K562 (cell line): ENCODE measurements around the gene HOXB3. TPM values are rescaled to one million over a fixed set of nuclear protein-coding genes. Genes with fewer than 3 reads are reported as not detected.
A peak's percentile ranks its signal among the peaks of the same experiment; 100 is the strongest.

Source experiments
- BCLAF1 ChIP-seq, 2 experiments: fragments of 450-650 bp in 1 of 2; IDR thresholded peaks; 2 replicates each; pipeline ENCODE4 v1.6.1; 2011 to 2017; ENCODE audit warnings: low read depth in 2 of 2, antibody characterized with exemption in 1 of 2, borderline replicate concordance in 1 of 2, low read length in 1 of 2, mild to moderate bottlenecking in 1 of 2, mixed read lengths in 1 of 2; ENCODE audit not compliant: control insufficient read depth in 1 of 2
- CC2D1A ChIP-seq: fragments of 450-650 bp; IDR thresholded peaks from 2 replicates; pipeline ENCODE4 v1.6.1; 2017; ENCODE audit warnings: mild to moderate bottlenecking
- DIDO1 ChIP-seq: fragments of 450-650 bp; IDR thresholded peaks from 2 replicates; pipeline ENCODE4 v1.6.1; 2016; ENCODE audit warnings: low read depth, missing biosample characterization, missing genetic modification characterization
- DNMT1 ChIP-seq: fragments of 450-650 bp; IDR thresholded peaks from 2 replicates; pipeline ENCODE4 v1.6.1; 2016; ENCODE audit warnings: antibody characterized with exemption, mild to moderate bottlenecking
- EP300 ChIP-seq: IDR thresholded peaks from 2 replicates; pipeline ENCODE4 v1.6.1; 2012; ENCODE audit warnings: low read length, improper control_type of control experiment
- EP400 ChIP-seq: fragments of 450-650 bp; IDR thresholded peaks from 2 replicates; pipeline ENCODE4 v1.6.1; 2017; ENCODE audit warnings: antibody characterized with exemption, mild to moderate bottlenecking, moderate library complexity
- HCFC1 ChIP-seq: IDR thresholded peaks from 2 replicates; pipeline ENCODE4 v1.6.1; 2012; ENCODE audit warnings: low read depth, low read length, improper control_type of control experiment
- HDAC2 ChIP-seq: fragments of 450-650 bp; IDR thresholded peaks from 2 replicates; pipeline ENCODE4 v1.6.1; 2016; ENCODE audit warnings: mild to moderate bottlenecking
- KLF1 ChIP-seq: fragments of 450-650 bp; IDR thresholded peaks from 2 replicates; pipeline ENCODE4 v1.6.1; 2016; ENCODE audit warnings: missing genetic modification characterization, missing compliant biosample characterization
- MEF2A ChIP-seq: IDR thresholded peaks from 2 replicates; pipeline ENCODE4 v1.6.1; 2011; ENCODE audit warnings: low read depth, mild to moderate bottlenecking, low read length, moderate library complexity; ENCODE audit not compliant: control insufficient read depth
- MYC ChIP-seq, 2 experiments: fragments of 250-450 bp in 1 of 2; sonication (Bioruptor Pico) in 1 of 2; IDR thresholded peaks; 2 replicates each; pipeline versions ENCODE4 v1.5.1 to v1.6.1; 2012 to 2021; ENCODE audit warnings: low read depth in 2 of 2, borderline replicate concordance in 1 of 2, improper control_type of control experiment in 1 of 2, low read length in 1 of 2, mild to moderate bottlenecking in 1 of 2, moderate library complexity in 1 of 2
- NELFE ChIP-seq: IDR thresholded peaks from 2 replicates; pipeline ENCODE4 v1.6.1; 2011; ENCODE audit warnings: mild to moderate bottlenecking; ENCODE audit not compliant: insufficient read depth, insufficient read length
- NR2F6 ChIP-seq: fragments of 450-650 bp; formaldehyde crosslinking; IDR thresholded peaks from 2 replicates; pipeline ENCODE4 v1.4.0; 2020; ENCODE audit warnings: mild to moderate bottlenecking
- SMC3 ChIP-seq: conservative IDR thresholded peaks from 2 replicates; pipeline ENCODE4 v1.6.1; 2011; ENCODE audit warnings: low read depth, low read length, improper control_type of control experiment; ENCODE audit not compliant: insufficient read depth
- SNAPC5 ChIP-seq: fragments of 250-450 bp; sonication (Bioruptor Pico); IDR thresholded peaks from 2 replicates; pipeline ENCODE4 v1.8.0; 2021; ENCODE audit warnings: moderate library complexity, mild to moderate bottlenecking, inconsistent platforms
- TAF1 ChIP-seq: IDR thresholded peaks from 2 replicates; pipeline ENCODE4 v1.6.1; 2011; ENCODE audit warnings: mild to moderate bottlenecking, low read length, moderate library complexity; ENCODE audit not compliant: insufficient read depth, control insufficient read depth, severe bottlenecking; ENCODE audit errors: extremely low read depth
- ZNF3 ChIP-seq: fragments of 250-450 bp; sonication (Bioruptor Pico); IDR thresholded peaks from 2 replicates; pipeline ENCODE4 v1.5.0; 2021; ENCODE audit warnings: mild to moderate bottlenecking, moderate library complexity
- ZNF347 ChIP-seq: fragments of 450-650 bp; formaldehyde crosslinking; IDR thresholded peaks from 2 replicates; pipeline ENCODE4 v1.4.0; 2020; ENCODE audit warnings: low read depth, mild to moderate bottlenecking, moderate library complexity
- ZNF431 ChIP-seq: sonication (generic); formaldehyde crosslinking; IDR thresholded peaks from 2 replicates; pipeline ENCODE4 v1.8.0; 2022; ENCODE audit warnings: mild to moderate bottlenecking, missing genetic modification reagents
- ZNF518B ChIP-seq: fragments of 250-450 bp; sonication (Bioruptor Pico); IDR thresholded peaks from 2 replicates; pipeline ENCODE4 v1.5.0; 2021; ENCODE audit warnings: mild to moderate bottlenecking, moderate library complexity
- ZNF586 ChIP-seq: fragments of 450-650 bp; formaldehyde crosslinking; conservative IDR thresholded peaks from 2 replicates; pipeline ENCODE4 v1.4.0; 2020; ENCODE audit warnings: mild to moderate bottlenecking, moderate library complexity
- polyA plus RNA-seq, 8 experiments: library from polyadenylated mRNA; depleted of rRNA in 4 of 8; stranded (reverse) in 5 of 8; unstranded in 3 of 8; fragments of >200 nt; fragmentation: Nextera tagmentation in 2 of 8; fragmentation: Illumina TruSeq in 1 of 8; extraction: Ambion mirVana in 2 of 8; extraction: Trizol in 1 of 8; gene quantifications; 2 replicates each; pipeline versions ENCODE4 v1.2.1 to v1.2.3, GENCODE V29; 2011 to 2014; ENCODE audit warnings: inconsistent platforms in 1 of 8, missing spikeins in 1 of 8
- total RNA-seq, 7 experiments: library from RNA; depleted of rRNA in 6 of 7; stranded (reverse); fragments of >200 nt in 6 of 7; fragmentation: Illumina TruSeq in 2 of 7; extraction: Trizol in 2 of 7; gene quantifications; 2 replicates each; pipeline versions ENCODE4 v1.2.1 to v1.2.3, GENCODE V29; 2011 to 2021; ENCODE audit warnings: low replicate concordance in 1 of 7

Gene HOXB3
- total and polyA plus RNA-seq, 9 of the 15 experiments (the other 6 are each of a cell fraction or from before 2014, with no cell fraction given), result 2.4 to 41.3 (median 20.2) TPM

GRCh38 chr17:48626245-48627117, 36.4 kb upstream of the HOXB3 start, which contains the start of gene HOXB9 (continued):
- no peak for TF ChIP-seq DIDO1 (tag)
- TF ChIP-seq MEF2A, result no peak
- peak; percentile 90 for TF ChIP-seq EP300
- TF ChIP-seq HDAC2, result no peak
- peak; percentile 51 for TF ChIP-seq HCFC1
- no peak for TF ChIP-seq ZNF586 (CRISPR knock-in tag)
- TF ChIP-seq ZNF431, result 0 out of 2 replicates have a peak, but pooled peaks have one; percentile 54
- TF ChIP-seq NELFE, result no peak
- TF ChIP-seq MYC (IDR thresholded peaks at IDR 0.05; ENCODE audit: low read depth, low read length), result peak; percentile 70
- no peak for TF ChIP-seq MYC (CRISPR knock-in tag; IDR thresholded peaks at IDR 0.05; ENCODE audit: borderline replicate concordance, low read depth)
- no peak for TF ChIP-seq ZNF347 (CRISPR knock-in tag)
- peak; percentile 96 for TF ChIP-seq EP400
- no peak for TF ChIP-seq ZNF3 (CRISPR knock-in tag)
- no peak for TF ChIP-seq KLF1 (tag)
- TF ChIP-seq TAF1, result peak; percentile 76
- no peak for TF ChIP-seq NR2F6 (CRISPR knock-in tag)
- TF ChIP-seq BCLAF1 (IDR thresholded peaks at IDR 0.05; ENCODE audit: borderline replicate concordance in 1 of 2, control insufficient read depth in 1 of 2, low read depth in 2 of 2, low read length in 1 of 2), result no peak; a peak in 1 of 4 replicates
- peak; percentile 72; the same call in 1 of the 2 replicates for TF ChIP-seq CC2D1A
- TF ChIP-seq SMC3, result no peak
- TF ChIP-seq ZNF518B (CRISPR knock-in tag), result no peak
- no peak for TF ChIP-seq DNMT1
- no peak for TF ChIP-seq SNAPC5 (CRISPR knock-in tag)
